Omental fat pad (tissue), 4 donors: ENCODE data around the gene SPEF1. TPM values are rescaled to one million over a fixed set of nuclear protein-coding genes. Genes with fewer than 3 reads are reported as not detected.

ENCODE experiments used
- ATAC-seq: fragments of 150-250 bp; one replicate; pipeline ENCODE4 v1.9.1; 2016; ENCODE audit warnings: mild to moderate bottlenecking, moderate library complexity; ENCODE audit not compliant: low FRiP score
- DNase-seq: peaks from one replicate; pipeline ENCODE4 v3.0.0-alpha.2; 2019; ENCODE audit warnings: low spot score
- CTCF ChIP-seq, 3 donors: fragments of 450-650 bp; IDR thresholded peaks; one replicate each; pipeline ENCODE4 v1.5.1; 2016 to 2017; ENCODE audit warnings: antibody characterized with exemption in 3 of 3, mild to moderate bottlenecking in 3 of 3, moderate library complexity in 2 of 3
- total RNA-seq, 4 donors: library from RNA; depleted of rRNA; stranded (reverse); fragments of >200 nt; gene quantifications; one replicate each; pipeline ENCODE4 v1.1.0, GENCODE V29; 2016

Gene SPEF1
- total RNA-seq, 4 donors from 2014 or later, result 0.56 TPM; not detected in 3

- DNase-seq, result no peak
- no peak for TF ChIP-seq CTCF (IDR thresholded peaks at IDR 0.05)
- ATAC-seq, result no peak
Measured at GRCh38 chr20:3787324-3788014, 6.2 kb upstream of the SPEF1 start.

DNA sequence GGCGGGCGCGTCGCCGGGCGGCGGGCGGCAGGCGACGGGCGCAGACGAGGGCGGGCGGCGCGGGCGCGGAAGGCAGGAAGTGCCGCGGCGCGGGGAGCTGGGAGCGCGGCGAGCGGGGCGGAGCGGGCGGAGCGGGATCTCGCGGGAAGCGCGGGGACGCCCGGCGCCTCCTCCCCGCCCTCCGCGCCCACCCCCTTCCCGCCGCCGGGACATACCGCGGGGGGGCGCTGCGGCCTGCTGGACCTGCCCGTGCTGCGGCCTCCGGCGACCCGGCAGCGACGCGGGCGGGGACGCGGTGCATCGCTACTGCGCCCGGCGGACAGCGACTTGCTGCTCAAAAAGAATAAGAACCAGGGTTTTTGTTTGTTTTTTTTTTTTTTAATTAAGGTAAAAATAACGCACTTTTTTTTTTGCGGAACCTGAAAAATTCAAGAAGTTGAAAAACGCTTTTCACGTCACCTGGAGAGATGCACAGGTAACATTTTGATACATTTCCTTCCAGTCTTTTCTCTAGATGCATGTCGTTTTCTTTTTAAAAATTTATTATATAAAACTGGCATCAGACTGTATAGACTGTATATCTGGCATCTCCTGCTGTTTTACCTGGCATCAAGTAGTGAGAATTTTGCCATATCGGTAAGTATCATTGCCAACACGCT lies 5.5 kb upstream of the SPEF1 start, which contains the start of gene CENPB:
Gene CENPB, minus strand, starts transcription at position 76 of the 659 bp plus-strand sequence. CDS start 257 bp downstream, outside the sequence.
- DNase-seq, result peak; percentile 79

GRCh38 chr20:3786126-3786484 lies 4.9 kb upstream of the SPEF1 start:
- DNase-seq, result no peak
- TF ChIP-seq CTCF (IDR thresholded peaks at IDR 0.05), result no peak
- peak; percentile 25 for ATAC-seq

More for the DNA sequence above, 5.5 kb upstream of the SPEF1 start, which contains the start of gene CENPB:
- no peak for TF ChIP-seq CTCF (IDR thresholded peaks at IDR 0.05)
- ATAC-seq, result peak; percentile 87

DNA sequence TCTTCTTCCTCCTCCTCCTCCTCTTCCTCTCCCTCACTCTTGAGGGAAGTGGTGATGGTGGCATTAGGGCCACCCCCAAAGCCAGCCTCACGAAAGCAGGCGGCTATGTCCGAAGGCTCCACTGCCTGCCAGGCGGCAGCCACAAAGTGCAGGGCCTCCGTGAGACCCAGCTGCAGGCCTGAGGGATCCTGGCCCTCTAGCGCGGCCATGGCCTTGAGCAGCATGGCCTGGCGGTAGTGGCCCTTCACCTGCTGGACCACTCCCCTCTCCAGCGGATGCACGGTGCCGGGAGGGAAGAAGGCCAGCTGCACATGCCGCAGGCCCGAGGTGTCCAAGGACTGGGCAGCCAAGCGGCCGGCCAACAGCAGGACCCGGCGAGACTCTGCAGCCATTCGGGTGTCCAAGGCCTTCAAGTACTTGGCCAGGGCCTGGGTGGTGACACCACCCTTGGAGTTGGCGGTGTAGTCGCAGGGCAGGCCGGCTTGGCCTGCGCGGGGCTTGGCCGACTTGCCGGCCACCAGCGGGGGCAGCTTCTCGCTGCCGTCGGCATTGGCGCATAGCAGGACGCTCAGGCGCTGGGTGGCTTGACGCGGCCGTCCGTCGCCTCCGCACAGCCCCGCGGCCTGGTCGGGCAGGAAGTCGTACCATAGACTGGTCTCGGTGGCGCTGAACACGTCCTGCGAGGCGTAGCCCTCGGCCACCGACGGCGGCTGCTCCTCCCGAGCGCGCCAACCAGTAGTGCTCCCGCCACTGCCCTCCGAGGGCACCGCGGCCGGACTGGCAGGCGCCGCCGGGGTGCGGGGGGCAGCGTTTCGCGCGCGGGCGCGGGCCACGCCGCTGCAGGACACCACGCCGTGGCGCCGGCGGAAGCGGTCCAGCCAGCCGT lies 4.2 kb upstream of the SPEF1 start:
- no peak for TF ChIP-seq CTCF (IDR thresholded peaks at IDR 0.05)
- peak; percentile 3 for ATAC-seq
- no peak for DNase-seq

GRCh38 chr20:3784863-3785239 lies 3.6 kb upstream of the SPEF1 start:
- DNase-seq (no peak), ATAC-seq (no peak)
- no peak for TF ChIP-seq CTCF (IDR thresholded peaks at IDR 0.05)

DNA sequence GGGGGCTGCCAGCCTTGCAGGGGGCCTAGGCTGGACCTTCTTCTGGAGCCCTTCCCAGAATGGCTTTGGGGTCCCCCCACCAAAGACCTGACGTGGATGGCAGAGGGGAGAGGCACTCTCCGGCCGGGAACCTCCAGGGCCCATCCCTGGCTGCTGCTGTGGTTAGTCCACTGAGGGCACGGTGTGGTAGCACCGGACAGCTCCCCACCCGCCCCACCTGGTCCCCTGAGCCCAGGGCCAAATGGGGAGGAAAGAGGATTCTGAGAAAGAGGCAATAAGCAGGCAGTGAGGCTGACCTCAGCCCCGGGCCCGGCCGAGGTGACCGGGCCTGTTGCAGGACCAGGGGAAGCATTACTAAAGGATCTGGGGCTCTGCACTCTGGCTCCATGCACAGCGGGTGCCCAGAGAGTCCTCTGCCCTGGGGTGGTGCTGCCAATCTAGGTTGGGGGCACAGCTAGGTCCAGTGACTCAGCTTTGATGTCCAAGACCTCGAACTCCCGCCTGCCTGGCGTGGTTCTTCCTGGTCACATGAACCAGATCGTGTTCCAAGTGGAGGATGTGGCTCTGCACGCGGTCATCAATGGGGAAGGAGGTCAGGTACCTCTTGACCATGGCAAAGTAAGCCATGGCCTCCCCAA lies 3.1 kb upstream of the SPEF1 start:
- DNase-seq (no peak), ATAC-seq (no peak)
- TF ChIP-seq CTCF (IDR thresholded peaks at IDR 0.05), result no peak
